ENCODE measurements around the gene MORC1.
A peak's percentile ranks its signal among the peaks of the same experiment; 100 is the strongest.

DNA sequence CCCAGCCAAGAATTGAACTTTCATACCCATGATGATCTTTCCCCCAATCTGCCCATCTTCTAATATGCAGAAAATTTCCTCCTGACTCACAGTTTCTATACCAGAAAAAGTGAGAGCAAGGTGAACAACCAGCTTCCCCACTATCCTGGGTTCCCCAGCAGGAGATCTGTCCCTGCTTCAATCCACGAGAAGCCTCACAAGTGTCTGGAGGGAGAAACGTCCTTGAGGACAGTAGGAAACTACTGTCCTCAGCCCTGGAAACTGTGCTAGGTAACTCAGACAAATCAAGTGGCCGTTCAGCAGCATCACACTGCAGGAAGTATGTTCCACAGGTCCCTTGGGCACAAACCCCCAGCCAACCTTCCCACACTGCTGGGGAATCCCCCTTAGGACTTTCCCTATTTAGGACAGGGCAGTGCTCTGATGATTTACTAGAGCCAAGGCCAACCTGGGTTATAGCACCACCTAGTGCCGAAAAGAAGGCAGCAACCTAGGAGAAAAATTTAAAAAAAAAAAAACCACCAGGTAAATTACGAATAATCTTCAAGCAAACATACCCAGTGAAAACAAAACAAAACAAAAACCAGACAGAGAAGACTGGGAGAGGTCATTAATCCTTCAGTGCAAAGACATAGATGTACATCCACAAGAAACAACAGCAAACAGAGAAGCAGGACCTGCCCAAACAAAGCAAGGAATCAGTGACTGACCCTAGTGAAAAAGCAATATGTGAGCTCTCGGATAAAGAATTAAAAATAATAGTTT, 36.0 kb downstream of the MORC1 start:
- no peak for TF ChIP-seq POLR2A (IDR thresholded peaks at IDR 0.05)
- TF ChIP-seq, protein P1, sequence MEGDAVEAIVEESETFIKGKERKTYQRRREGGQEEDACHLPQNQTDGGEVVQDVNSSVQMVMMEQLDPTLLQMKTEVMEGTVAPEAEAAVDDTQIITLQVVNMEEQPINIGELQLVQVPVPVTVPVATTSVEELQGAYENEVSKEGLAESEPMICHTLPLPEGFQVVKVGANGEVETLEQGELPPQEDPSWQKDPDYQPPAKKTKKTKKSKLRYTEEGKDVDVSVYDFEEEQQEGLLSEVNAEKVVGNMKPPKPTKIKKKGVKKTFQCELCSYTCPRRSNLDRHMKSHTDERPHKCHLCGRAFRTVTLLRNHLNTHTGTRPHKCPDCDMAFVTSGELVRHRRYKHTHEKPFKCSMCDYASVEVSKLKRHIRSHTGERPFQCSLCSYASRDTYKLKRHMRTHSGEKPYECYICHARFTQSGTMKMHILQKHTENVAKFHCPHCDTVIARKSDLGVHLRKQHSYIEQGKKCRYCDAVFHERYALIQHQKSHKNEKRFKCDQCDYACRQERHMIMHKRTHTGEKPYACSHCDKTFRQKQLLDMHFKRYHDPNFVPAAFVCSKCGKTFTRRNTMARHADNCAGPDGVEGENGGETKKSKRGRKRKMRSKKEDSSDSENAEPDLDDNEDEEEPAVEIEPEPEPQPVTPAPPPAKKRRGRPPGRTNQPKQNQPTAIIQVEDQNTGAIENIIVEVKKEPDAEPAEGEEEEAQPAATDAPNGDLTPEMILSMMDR (IDR thresholded peaks at IDR 0.05) = peak in 2 of 3 experiments; percentile 48 to 50

Measured in testis (tissue), 2 donors.